ENCODE results near the gene EGFL8. TPM values are rescaled to one million over a fixed set of nuclear protein-coding genes. Genes with fewer than 3 reads are reported as not detected.
"Not testable (repeated sequence)": the region's sequence is repeated elsewhere in the genome, so short reads cannot be mapped to it uniquely, and the experiment has no call there.

EGFL8 gene
- total RNA-seq, 2 experiments from 2014 or later, result 6.1 to 9.5 TPM

DNA sequence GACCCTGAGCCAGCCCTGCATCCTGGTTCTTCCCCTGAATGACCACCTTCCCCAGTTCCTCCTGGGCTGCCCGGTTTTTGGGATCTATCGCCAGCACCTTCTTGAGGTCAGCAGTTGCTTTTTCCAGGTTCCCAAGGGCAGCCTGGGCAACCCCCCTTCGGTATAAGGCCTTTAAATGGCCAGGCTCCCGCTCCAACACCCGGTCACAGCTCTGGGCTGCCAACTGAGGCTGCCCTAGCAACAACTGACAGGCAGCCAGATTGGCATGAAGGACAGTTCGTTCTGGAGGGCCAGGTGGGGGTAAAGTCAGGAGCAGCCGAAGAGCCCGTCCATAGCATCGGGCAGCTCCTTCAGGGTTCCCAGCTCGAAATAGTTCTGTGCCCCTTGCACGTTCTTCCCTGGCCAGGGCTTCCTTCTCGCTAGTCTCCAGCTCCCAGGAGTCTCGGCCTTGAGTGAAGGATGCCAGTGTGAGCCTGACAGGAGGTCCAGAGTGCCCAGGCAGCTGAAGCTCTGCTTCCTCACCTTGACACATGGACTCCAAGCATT is 35.6 kb upstream of the EGFL8 start:
- Mint-ChIP-seq H3K9me3 (no peaks in the 10 kb centered on the region), H3K27ac (peak overlapping the region; percentile 96), H3K4me1 (ENCODE audit: low read depth) (peaks cover 43% of the 10 kb centered on the region), H3K4me3 (peak overlapping the region; percentile 100), H3K27me3 (ENCODE audit: low read depth) (no peaks in the 10 kb centered on the region), H3K36me3 (ENCODE audit: low read depth) (peaks cover 9% of the 10 kb centered on the region)
- CTCF ChIA-PET, result interaction anchor here (0.7 to 3.7 kb wide), 4 partner anchors 11 to 150 kb away, joined by 3 to 25 read pairs (median 5); no protein-coding TSS in a partner anchor
- intact Hi-C loops (cut with micrococcal nuclease), result loop anchor here (1.0 to 5.0 kb wide), 7 partner anchors 49 to 1443 kb away; partner anchors contain the start of genes ABHD16A, EHMT2, PBX2 and RNF5
- no peak for DNase-seq

- H3K4me1 Mint-ChIP-seq (ENCODE audit: low read depth), result peaks cover 39% of the 10 kb centered on the region
- H3K27me3 Mint-ChIP-seq (ENCODE audit: low read depth), result no peaks in the 10 kb centered on the region
- CTCF ChIA-PET, result interaction anchor here (1.5 to 3.7 kb wide), 2 partner anchors 12 to 66 kb away, joined by 5 to 25 read pairs; no protein-coding TSS in a partner anchor
- DNase-seq, result no peak
- peaks cover 9% of the 10 kb centered on the region for H3K36me3 Mint-ChIP-seq (ENCODE audit: low read depth)
- H3K9me3 Mint-ChIP-seq, result no peaks in the 10 kb centered on the region
- H3K27ac Mint-ChIP-seq, result peak overlapping the region; percentile 96
- intact Hi-C loops (cut with micrococcal nuclease), result loop anchor here (1.0 to 5.0 kb wide), 6 partner anchors 19 to 1443 kb away; partner anchors contain the start of genes EHMT2, PPT2, SKIC2 and TAP1
- H3K4me3 Mint-ChIP-seq, result peak overlapping the region; percentile 88
These were observed 34.9 kb upstream of the EGFL8 start for GRCh38 chr6:32129297-32130088.

GRCh38 chr6:32131439-32131948 is 32.9 kb upstream of the EGFL8 start:
- Mint-ChIP-seq H3K27me3 (ENCODE audit: low read depth) (no peaks in the 10 kb centered on the region), H3K4me3 (peak overlapping the region; percentile 39), H3K36me3 (ENCODE audit: low read depth) (peaks cover 5% of the 10 kb centered on the region), H3K27ac (no peak overlapping the region), H3K4me1 (ENCODE audit: low read depth) (peaks cover 32% of the 10 kb centered on the region), H3K9me3 (no peaks in the 10 kb centered on the region)
- no peak for DNase-seq
- intact Hi-C loops (cut with micrococcal nuclease), result no loop called here
- CTCF ChIA-PET, result interaction anchor here (0.6 to 1.0 kb wide), 2 partner anchors 27 to 732 kb away, joined by 3 read pairs; no protein-coding TSS in a partner anchor

DNA sequence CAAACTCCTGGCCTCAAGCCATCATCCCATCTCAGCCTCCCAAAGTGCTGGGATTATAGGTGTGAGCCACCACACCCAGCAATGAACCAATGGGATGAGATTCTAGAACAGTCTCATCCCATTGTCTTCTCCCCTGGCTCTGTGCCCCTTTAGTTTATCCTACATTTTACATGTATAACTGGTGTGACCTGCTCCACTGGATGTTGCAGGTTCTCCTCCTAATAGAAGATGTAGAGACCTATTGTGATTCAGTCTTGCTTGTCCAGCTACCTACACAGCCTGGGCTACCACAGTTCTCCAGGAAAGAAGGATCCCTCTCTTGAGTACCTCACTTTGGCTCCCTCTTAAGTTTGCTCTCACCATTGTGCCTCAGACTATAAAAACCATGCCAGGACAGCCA is 32.3 kb upstream of the EGFL8 start:
- DNase-seq, result no peak
- H3K27ac Mint-ChIP-seq, result no peak overlapping the region
- H3K4me3 Mint-ChIP-seq, result no peak overlapping the region
- intact Hi-C loops (cut with micrococcal nuclease), result no loop called here
- H3K4me1 Mint-ChIP-seq (ENCODE audit: low read depth), result peaks cover 25% of the 10 kb centered on the region
- CTCF ChIA-PET, result no interaction called here
- peaks cover 2% of the 10 kb centered on the region for H3K36me3 Mint-ChIP-seq (ENCODE audit: low read depth)
- no peaks in the 10 kb centered on the region for H3K9me3 Mint-ChIP-seq
- H3K27me3 Mint-ChIP-seq (ENCODE audit: low read depth), result no peaks in the 10 kb centered on the region

- peaks cover 15% of the 10 kb centered on the region for H3K4me1 Mint-ChIP-seq (ENCODE audit: low read depth)
- CTCF ChIA-PET, result no interaction called here
- no peak overlapping the region for H3K27ac Mint-ChIP-seq
- intact Hi-C loops (cut with micrococcal nuclease), result no loop called here
- H3K36me3 Mint-ChIP-seq (ENCODE audit: low read depth), result no peaks in the 10 kb centered on the region
- no peaks in the 10 kb centered on the region for H3K9me3 Mint-ChIP-seq
- no peaks in the 10 kb centered on the region for H3K27me3 Mint-ChIP-seq (ENCODE audit: low read depth)
- no peak overlapping the region for H3K4me3 Mint-ChIP-seq
- DNase-seq, result no peak
These were observed 30.6 kb upstream of the EGFL8 start for GRCh38 chr6:32133786-32134185.

GRCh38 chr6:32137454-32137853 is 26.9 kb upstream of the EGFL8 start:
- Mint-ChIP-seq H3K9me3 (no peaks in the 10 kb centered on the region), H3K27me3 (ENCODE audit: low read depth) (no peaks in the 10 kb centered on the region), H3K36me3 (ENCODE audit: low read depth) (no peaks in the 10 kb centered on the region), H3K27ac (no peak overlapping the region), H3K4me1 (ENCODE audit: low read depth) (no peaks in the 10 kb centered on the region), H3K4me3 (no peak overlapping the region)
- CTCF ChIA-PET, result no interaction called here
- intact Hi-C loops (cut with micrococcal nuclease), result no loop called here
- DNase-seq, result no peak

GRCh38 chr6:32139590-32139989 is 24.8 kb upstream of the EGFL8 start:
- no peaks in the 10 kb centered on the region for H3K27me3 Mint-ChIP-seq (ENCODE audit: low read depth)
- H3K9me3 Mint-ChIP-seq, result no peaks in the 10 kb centered on the region
- CTCF ChIA-PET, result interaction anchor here (0.7 kb wide), 1 partner anchor 31 kb away, joined by 3 read pairs; no protein-coding TSS in a partner anchor
- no peaks in the 10 kb centered on the region for H3K36me3 Mint-ChIP-seq (ENCODE audit: low read depth)
- no peak for DNase-seq
- no peak overlapping the region for H3K4me3 Mint-ChIP-seq
- H3K27ac Mint-ChIP-seq, result no peak overlapping the region
- H3K4me1 Mint-ChIP-seq (ENCODE audit: low read depth), result no peaks in the 10 kb centered on the region
- intact Hi-C loops (cut with micrococcal nuclease), result no loop called here

- Mint-ChIP-seq H3K9me3 (no peaks in the 10 kb centered on the region), H3K36me3 (ENCODE audit: low read depth) (no peaks in the 10 kb centered on the region), H3K27me3 (ENCODE audit: low read depth) (no peaks in the 10 kb centered on the region), H3K4me1 (ENCODE audit: low read depth) (no peaks in the 10 kb centered on the region), H3K27ac (no peak overlapping the region), H3K4me3 (no peak overlapping the region)
- intact Hi-C loops (cut with micrococcal nuclease), result no loop called here
- CTCF ChIA-PET, result no interaction called here
- no peak for DNase-seq
These were observed 23.9 kb upstream of the EGFL8 start for GRCh38 chr6:32140420-32141046.

GRCh38 chr6:32144238-32144637 is 20.2 kb upstream of the EGFL8 start:
- H3K27ac Mint-ChIP-seq; intact Hi-C loops (cut with micrococcal nuclease); H3K4me3 Mint-ChIP-seq; DNase-seq; H3K9me3 Mint-ChIP-seq; H3K36me3 Mint-ChIP-seq (ENCODE audit: low read depth); H3K27me3 Mint-ChIP-seq (ENCODE audit: low read depth); CTCF ChIA-PET: not testable (repeated sequence)
- H3K4me1 Mint-ChIP-seq (ENCODE audit: low read depth), result peaks cover 13% of the 10 kb centered on the region

- H3K36me3 Mint-ChIP-seq (ENCODE audit: low read depth), result no peaks in the 10 kb centered on the region
- peaks cover 8% of the 10 kb centered on the region for H3K27me3 Mint-ChIP-seq (ENCODE audit: low read depth)
- H3K4me3 Mint-ChIP-seq, result no peak overlapping the region
- CTCF ChIA-PET, result no interaction called here
- intact Hi-C loops (cut with micrococcal nuclease), result no loop called here
- H3K27ac Mint-ChIP-seq, result no peak overlapping the region
- peaks cover 25% of the 10 kb centered on the region for H3K4me1 Mint-ChIP-seq (ENCODE audit: low read depth)
- no peaks in the 10 kb centered on the region for H3K9me3 Mint-ChIP-seq
- no peak for DNase-seq
These were observed 18.1 kb upstream of the EGFL8 start for GRCh38 chr6:32146287-32146686.

DNA sequence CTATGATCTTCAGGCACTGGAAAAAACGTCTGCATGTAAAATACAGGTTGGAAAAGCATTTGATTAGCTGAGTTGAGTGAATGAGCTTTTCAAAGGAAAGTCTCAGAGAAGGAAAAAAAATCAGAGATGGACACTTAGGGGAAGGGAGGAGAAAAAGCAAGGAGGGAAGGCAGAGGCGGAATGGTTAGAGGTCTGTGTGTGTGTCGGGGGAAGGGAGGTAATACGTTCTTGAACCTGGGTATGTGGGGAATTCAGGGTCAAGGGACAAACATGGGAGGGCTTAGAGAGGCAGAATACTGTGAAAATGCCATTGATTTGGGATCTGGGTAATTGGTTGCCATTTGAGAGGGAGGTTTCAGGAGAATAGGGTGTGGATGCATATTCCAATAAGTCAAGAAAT is 17.7 kb upstream of the EGFL8 start:
- Mint-ChIP-seq H3K27ac (peak overlapping the region; percentile 2), H3K27me3 (ENCODE audit: low read depth) (peaks cover 8% of the 10 kb centered on the region)
- CTCF ChIA-PET, result interaction anchor here (0.6 to 1.3 kb wide), 2 partner anchors 100 to 1066 kb away, joined by 4 to 5 read pairs; no protein-coding TSS in a partner anchor

DNA sequence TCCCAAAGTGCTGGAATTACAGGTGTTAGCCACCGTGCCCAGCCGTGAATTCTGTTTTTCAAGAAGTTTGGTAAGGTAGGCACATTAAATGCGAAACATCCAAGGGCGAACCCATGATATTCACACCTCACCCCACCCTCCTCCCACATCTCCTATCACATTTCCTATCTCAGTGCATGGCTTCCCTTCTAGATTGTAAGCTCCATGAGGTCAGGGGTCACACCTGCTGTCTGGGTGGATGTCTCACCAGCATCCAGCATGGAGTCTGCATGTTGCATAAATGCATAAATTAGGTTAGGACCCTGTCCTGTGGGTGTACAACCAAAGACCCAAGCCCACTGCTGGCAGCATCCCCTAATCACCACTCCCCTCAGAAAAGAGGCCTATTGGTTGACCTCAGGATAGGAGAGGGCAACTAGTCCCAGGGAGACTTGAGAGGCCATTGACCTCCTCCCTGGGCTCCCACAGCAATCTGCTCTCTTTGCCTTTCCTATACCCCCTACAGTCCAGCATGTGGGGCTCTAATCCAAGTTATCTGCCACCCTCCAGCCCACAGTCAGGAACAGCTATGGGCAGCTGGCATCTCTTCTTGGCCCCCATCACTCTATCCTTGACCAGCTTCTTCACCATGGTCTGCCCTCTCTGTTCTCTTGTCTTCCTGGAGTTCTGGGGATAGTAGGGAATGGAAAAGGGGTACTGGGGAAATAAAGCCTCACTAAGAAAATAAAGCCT is 16.8 kb upstream of the EGFL8 start:
- H3K36me3 Mint-ChIP-seq (ENCODE audit: low read depth), result no peaks in the 10 kb centered on the region
- CTCF ChIA-PET, result interaction anchor here (1.3 kb wide), 1 partner anchor 99 kb away, joined by 4 read pairs; no protein-coding TSS in a partner anchor
- no peaks in the 10 kb centered on the region for H3K9me3 Mint-ChIP-seq
- intact Hi-C loops (cut with micrococcal nuclease), result loop anchor here (1.0 kb wide), 1 partner anchor 17 kb away; the partner anchor contains the start of gene FKBPL
- DNase-seq, result no peak
- peaks cover 35% of the 10 kb centered on the region for H3K4me1 Mint-ChIP-seq (ENCODE audit: low read depth)
- peaks cover 8% of the 10 kb centered on the region for H3K27me3 Mint-ChIP-seq (ENCODE audit: low read depth)
- no peak overlapping the region for H3K4me3 Mint-ChIP-seq
- no peak overlapping the region for H3K27ac Mint-ChIP-seq

More for the DNA sequence above, 17.7 kb upstream of the EGFL8 start:
- no peak for DNase-seq
- H3K36me3 Mint-ChIP-seq (ENCODE audit: low read depth), result no peaks in the 10 kb centered on the region
- intact Hi-C loops (cut with micrococcal nuclease), result no loop called here
- no peak overlapping the region for H3K4me3 Mint-ChIP-seq
- H3K9me3 Mint-ChIP-seq, result no peaks in the 10 kb centered on the region
- H3K4me1 Mint-ChIP-seq (ENCODE audit: low read depth), result peaks cover 28% of the 10 kb centered on the region
